DOHH2 (cell line): ENCODE results near the gene NEK7.
A peak's percentile ranks its signal among the peaks of the same experiment; 100 is the strongest.

Experiments used
- H3F3A ChIP-seq: fragments of 200-600 bp; sonication (generic), shearing (Covaris generic); 2 replicates; pipeline ENCODE4 v1.6.0; 2016; ENCODE audit warnings: antibody characterized with exemption, mild to moderate bottlenecking; ENCODE audit not compliant: control insufficient read depth, insufficient read depth
- H3K27ac ChIP-seq: fragments of 200-600 bp; sonication (generic); 2 replicates; pipeline ENCODE4 v1.5.1; 2014; ENCODE audit warnings: low read depth, mild to moderate bottlenecking, low read length, moderate library complexity
- H3K27me3 ChIP-seq: fragments of 200-600 bp; sonication (generic); 2 replicates; pipeline ENCODE4 v1.6.1; 2014; ENCODE audit warnings: mild to moderate bottlenecking, low read length, mixed read lengths; ENCODE audit not compliant: control insufficient read depth
- H3K36me3 ChIP-seq: fragments of 200-600 bp; sonication (generic); 2 replicates; pipeline ENCODE4 v1.6.1; 2014; ENCODE audit warnings: mild to moderate bottlenecking, low read length, moderate library complexity, mixed read lengths; ENCODE audit not compliant: control insufficient read depth
- H3K4me1 ChIP-seq: fragments of 200-600 bp; sonication (generic); 2 replicates; pipeline ENCODE4 v1.6.1; 2014; ENCODE audit warnings: mild to moderate bottlenecking, low read length, mixed read lengths; ENCODE audit not compliant: control insufficient read depth
- H3K4me2 ChIP-seq: fragments of 200-600 bp; sonication (generic); 2 replicates; pipeline ENCODE4 v1.6.0; 2014; ENCODE audit warnings: mild to moderate bottlenecking, low read length, moderate library complexity
- H3K4me3 ChIP-seq: fragments of 200-600 bp; sonication (generic); 2 replicates; pipeline ENCODE4 v1.5.1; 2014; ENCODE audit warnings: mild to moderate bottlenecking, low read length, mixed read lengths
- H3K79me2 ChIP-seq: fragments of 200-600 bp; sonication (generic); 2 replicates; pipeline ENCODE4 v1.6.1; 2014; ENCODE audit warnings: mild to moderate bottlenecking, low read length, mixed read lengths; ENCODE audit not compliant: control insufficient read depth
- H3K9me2 ChIP-seq: fragments of 200-600 bp; sonication (generic); replicated peaks from 2 replicates; pipeline ENCODE4 v1.6.1; 2014; ENCODE audit warnings: mild to moderate bottlenecking, low read length, mixed read lengths; ENCODE audit not compliant: control insufficient read depth
- H3K9me3 ChIP-seq: fragments of 200-600 bp; sonication (generic); 2 replicates; pipeline ENCODE4 v1.6.1; 2014; ENCODE audit warnings: antibody characterized with exemption, low read length, mixed read lengths; ENCODE audit not compliant: control insufficient read depth, insufficient read depth
- H4K20me1 ChIP-seq: fragments of 200-600 bp; sonication (generic); 2 replicates; pipeline ENCODE4 v1.6.0; 2014; ENCODE audit warnings: low read depth, mild to moderate bottlenecking, antibody characterized with exemption, low read length, moderate library complexity; ENCODE audit not compliant: control insufficient read depth, insufficient read depth
- CTCF ChIP-seq: fragments of 200-600 bp; sonication (generic); IDR thresholded peaks from one replicate; pipeline ENCODE4 v1.5.1; 2014; ENCODE audit warnings: antibody characterized with exemption, mild to moderate bottlenecking, low read depth, low read length; ENCODE audit not compliant: poor library complexity, severe bottlenecking
- EZH2phosphoT487 ChIP-seq: fragments of 200-600 bp; sonication (generic); IDR thresholded peaks from 2 replicates; pipeline ENCODE4 v1.6.1; 2017; ENCODE audit warnings: borderline replicate concordance, mild to moderate bottlenecking, antibody characterized with exemption, low read length, moderate library complexity, mixed read lengths

NEK7 gene

GRCh38 chr1:198167436-198167934, 10.7 kb downstream of the NEK7 start:
- peaks cover 99% of the 10 kb centered on the region for H3K79me2 ChIP-seq

GRCh38 chr1:198168227-198168626, 11.4 kb downstream of the NEK7 start:
- TF ChIP-seq CTCF (no peak), EZH2phosphoT487 (no peak)
- peaks cover 99% of the 10 kb centered on the region for H3K79me2 ChIP-seq
- H3K4me1 ChIP-seq, result peaks cover 41% of the 10 kb centered on the region
- no peaks in the 10 kb centered on the region for H3F3A ChIP-seq
- H3K9me3 ChIP-seq, result no peaks in the 10 kb centered on the region
- H4K20me1 ChIP-seq, result no peaks in the 10 kb centered on the region; the same call in 1 of the 2 replicates
- no peaks in the 10 kb centered on the region for H3K9me2 ChIP-seq
- H3K36me3 ChIP-seq, result no peaks in the 10 kb centered on the region
- no peaks in the 10 kb centered on the region for H3K27me3 ChIP-seq
- H3K27ac ChIP-seq, result no peak overlapping the region
- H3K4me3 ChIP-seq, result peak overlapping the region; percentile 9; the same call in 1 of the 2 replicates
- peak overlapping the region; percentile 38 for H3K4me2 ChIP-seq

More at GRCh38 chr1:198167436-198167934, 10.7 kb downstream of the NEK7 start:
- H3K9me2 ChIP-seq, result no peaks in the 10 kb centered on the region
- no peaks in the 10 kb centered on the region for H3K27me3 ChIP-seq
- peaks cover 41% of the 10 kb centered on the region for H3K4me1 ChIP-seq
- H3K36me3 ChIP-seq, result no peaks in the 10 kb centered on the region
- TF ChIP-seq EZH2phosphoT487, result no peak
- no peak for TF ChIP-seq CTCF
- H3K27ac ChIP-seq, result no peak overlapping the region
- H3K4me3 ChIP-seq, result no peak overlapping the region
- H3K9me3 ChIP-seq, result no peaks in the 10 kb centered on the region
- H3K4me2 ChIP-seq, result peak overlapping the region; percentile 38
- no peaks in the 10 kb centered on the region for H3F3A ChIP-seq
- H4K20me1 ChIP-seq, result no peaks in the 10 kb centered on the region; the same call in 1 of the 2 replicates

GRCh38 chr1:198169672-198170071, 12.9 kb downstream of the NEK7 start:
- Histone ChIP-seq H4K20me1 (no peaks in the 10 kb centered on the region; the same call in 1 of the 2 replicates), H3K79me2 (peaks cover 97% of the 10 kb centered on the region), H3K27me3 (no peaks in the 10 kb centered on the region), H3F3A (no peaks in the 10 kb centered on the region; the same call in 1 of the 2 replicates), H3K9me2 (no peaks in the 10 kb centered on the region), H3K9me3 (no peaks in the 10 kb centered on the region), H3K36me3 (no peaks in the 10 kb centered on the region), H3K4me1 (peaks cover 55% of the 10 kb centered on the region), H3K4me3 (no peak overlapping the region), H3K27ac (no peak overlapping the region), H3K4me2 (no peak overlapping the region)
- TF ChIP-seq EZH2phosphoT487 (no peak), CTCF (no peak)
